GM23338 (cell line): Measurements from ENCODE around the gene KIF18A. TPM values are rescaled to one million over a fixed set of nuclear protein-coding genes. Genes with fewer than 3 reads are reported as not detected.

ENCODE experiments used
- ATAC-seq: fragments of 200-7000 bp; cut with Tn5 transposase; 3 replicates; pipeline ENCODE4 v1.9.1; 2020
- DNase-seq: peaks from one replicate; pipeline ENCODE4 v3.0.0-alpha.2; 2015; ENCODE audit warnings: low spot score
- H2AFZ ChIP-seq: fragments of 200-600 bp; sonication (generic); 2 replicates; pipeline ENCODE4 v1.8.0; 2016; ENCODE audit warnings: antibody characterized with exemption, mild to moderate bottlenecking, moderate library complexity
- H3F3A ChIP-seq: fragments of 200-600 bp; sonication (generic); replicated peaks from 2 replicates; pipeline ENCODE4 v1.8.0; 2017; ENCODE audit warnings: antibody characterized with exemption, mixed run types, low read depth
- H3K27ac ChIP-seq: fragments of 200-600 bp; sonication (generic); 2 replicates; pipeline ENCODE4 v1.6.1; 2016; ENCODE audit warnings: low read depth
- H3K27me3 ChIP-seq: fragments of 200-600 bp; sonication (generic); 2 replicates; pipeline ENCODE4 v1.8.0; 2016; ENCODE audit warnings: mild to moderate bottlenecking, mixed run types, moderate library complexity; ENCODE audit not compliant: insufficient read depth
- H3K36me3 ChIP-seq: fragments of 200-600 bp; sonication (generic); 2 replicates; pipeline ENCODE4 v1.8.0; 2016; ENCODE audit warnings: mild to moderate bottlenecking; ENCODE audit not compliant: insufficient read depth
- H3K4me1 ChIP-seq: fragments of 200-600 bp; sonication (generic); 2 replicates; pipeline ENCODE4 v1.8.0; 2016; ENCODE audit warnings: mild to moderate bottlenecking, moderate library complexity; ENCODE audit not compliant: insufficient read depth
- H3K4me2 ChIP-seq: fragments of 200-600 bp; sonication (generic); 2 replicates; pipeline ENCODE4 v1.7.1; 2017; ENCODE audit warnings: mixed run types
- H3K4me3 ChIP-seq: fragments of 200-600 bp; sonication (generic); 2 replicates; pipeline ENCODE4 v1.6.1; 2016; ENCODE audit warnings: mixed run types
- H3K79me2 ChIP-seq: fragments of 200-600 bp; sonication (generic); replicated peaks from 2 replicates; pipeline ENCODE4 v1.8.0; 2017; ENCODE audit warnings: mild to moderate bottlenecking; ENCODE audit not compliant: insufficient read depth
- H3K9me2 ChIP-seq: fragments of 200-600 bp; sonication (generic); 2 replicates; pipeline ENCODE4 v1.8.0; 2017; ENCODE audit not compliant: insufficient read depth
- H4K20me1 ChIP-seq: fragments of 200-600 bp; sonication (generic); replicated peaks from 2 replicates; pipeline ENCODE4 v1.8.0; 2017; ENCODE audit warnings: mild to moderate bottlenecking; ENCODE audit not compliant: insufficient read depth
- H3K27ac Mint-ChIP-seq: 2 replicates; pipeline ENCODE4 v1.8.0; 2020; ENCODE audit warnings: inconsistent platforms, mild to moderate bottlenecking, moderate library complexity, mixed read lengths
- H3K27me3 Mint-ChIP-seq: 3 replicates; pipeline ENCODE4 v1.8.0; 2022; ENCODE audit warnings: low read depth, mild to moderate bottlenecking, moderate library complexity, mixed read lengths, inconsistent platforms; ENCODE audit not compliant: insufficient read depth, poor library complexity
- H3K36me3 Mint-ChIP-seq: 3 replicates; pipeline ENCODE4 v1.8.0; 2021; ENCODE audit warnings: low read depth, mild to moderate bottlenecking, inconsistent platforms, moderate library complexity, mixed read lengths
- H3K4me1 Mint-ChIP-seq: 3 replicates; pipeline ENCODE4 v1.8.0; 2020; ENCODE audit warnings: mild to moderate bottlenecking, inconsistent platforms, mixed read lengths
- H3K4me3 Mint-ChIP-seq: 3 replicates; pipeline ENCODE4 v1.8.0; 2021; ENCODE audit warnings: moderate library complexity, mild to moderate bottlenecking, inconsistent platforms, mixed read lengths
- H3K9me3 Mint-ChIP-seq: 3 replicates; pipeline ENCODE4 v1.8.0; 2020; ENCODE audit warnings: moderate library complexity, mild to moderate bottlenecking, inconsistent platforms, mixed read lengths
- CREB1 ChIP-seq: fragments of 250-450 bp; sonication (Bioruptor Pico); IDR thresholded peaks from 2 replicates; pipeline ENCODE4 v1.5.0; 2020; ENCODE audit warnings: low read depth, mild to moderate bottlenecking, moderate library complexity
- CTCF ChIP-seq, 2 experiments: fragments of 200-600 bp in 1 of 2; sonication (generic) in 1 of 2; conservative IDR thresholded peaks; 2 replicates each; pipeline versions ENCODE4 v1.5.1 to v1.6.1; 2016 to 2017; ENCODE audit warnings: antibody characterized with exemption in 2 of 2, low read depth in 2 of 2, mild to moderate bottlenecking in 2 of 2, moderate library complexity in 1 of 2
- EZH2 ChIP-seq: fragments of 200-600 bp; sonication (generic); IDR thresholded peaks from one replicate; pipeline ENCODE4 v1.8.0; 2017; ENCODE audit warnings: antibody characterized with exemption, mild to moderate bottlenecking, low read depth; ENCODE audit not compliant: unreplicated experiment
- EZH2phosphoT487 ChIP-seq: fragments of 200-600 bp; sonication (generic); IDR thresholded peaks from one replicate; pipeline ENCODE4 v1.8.1; 2018; ENCODE audit warnings: antibody characterized with exemption; ENCODE audit not compliant: unreplicated experiment
- JUNB ChIP-seq: IDR thresholded peaks from one replicate; pipeline ENCODE4 v1.6.1; 2016; ENCODE audit warnings: antibody characterized with exemption; ENCODE audit not compliant: unreplicated experiment
- POLR2AphosphoS5 ChIP-seq: IDR thresholded peaks from 2 replicates; pipeline ENCODE4 v1.6.1; 2016; ENCODE audit warnings: antibody characterized with exemption, low read depth
- STAT1 ChIP-seq: IDR thresholded peaks from one replicate; pipeline ENCODE4 v1.6.1; 2016; ENCODE audit warnings: antibody characterized with exemption; ENCODE audit not compliant: unreplicated experiment
- ZNF114 ChIP-seq: fragments of 250-450 bp; sonication (Bioruptor Pico); IDR thresholded peaks from 2 replicates; pipeline ENCODE4 v1.5.0; 2020; ENCODE audit warnings: mild to moderate bottlenecking, moderate library complexity
- ZNF331 ChIP-seq: fragments of 250-450 bp; sonication (Bioruptor Pico); IDR thresholded peaks from 2 replicates; pipeline ENCODE4 v1.5.0; 2020; ENCODE audit warnings: low read depth, mild to moderate bottlenecking, moderate library complexity
- polyA plus RNA-seq: library from polyadenylated mRNA; unstranded; fragments of >200 nt; fragmentation: Nextera tagmentation; extraction: Ambion mirVana; gene quantifications from 2 replicates; pipeline ENCODE4 v1.2.1, GENCODE V29; 2016
- total RNA-seq: library from RNA; depleted of rRNA; stranded (reverse); fragments of >200 nt; shearing (Covaris generic); gene quantifications from 2 replicates; pipeline ENCODE4 v1.2.3, GENCODE V29; 2014
- TF ChIP-seq, protein P1 (sequence below): IDR thresholded peaks from one replicate; pipeline ENCODE4 v1.6.1; 2018; ENCODE audit warnings: antibody characterized with exemption; ENCODE audit not compliant: unreplicated experiment
- TF ChIP-seq, protein P2 (sequence below): fragments of 250-450 bp; sonication (Bioruptor Pico); IDR thresholded peaks from 2 replicates; pipeline ENCODE4 v1.5.0; 2020; ENCODE audit warnings: mild to moderate bottlenecking, moderate library complexity
- TF ChIP-seq, protein P3 (sequence below): IDR thresholded peaks from 2 replicates; pipeline ENCODE4 v1.6.1; 2016; ENCODE audit warnings: antibody characterized with exemption

The KIF18A gene
- total and polyA plus RNA-seq, 2 experiments from 2014 or later = 22.2 to 26.5 TPM

DNA sequence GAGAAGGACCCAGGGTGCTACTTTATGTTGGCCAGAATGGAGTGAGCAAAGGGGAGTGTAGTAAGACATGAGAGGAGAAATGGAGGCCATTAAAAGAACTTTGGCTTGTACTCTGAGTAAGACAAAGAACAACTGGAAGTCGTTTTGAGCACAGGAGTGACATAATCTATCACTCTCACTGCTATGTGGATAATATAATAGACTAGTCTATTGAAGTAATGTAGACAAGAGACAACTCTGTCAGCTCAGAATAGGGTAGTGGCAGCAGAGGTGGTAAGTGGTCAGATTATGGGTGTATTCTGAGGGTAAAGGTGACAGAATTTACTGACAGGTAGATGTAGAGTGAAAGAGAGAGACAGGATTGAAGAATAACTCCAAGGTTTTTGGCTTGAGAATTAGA lies 8.2 kb downstream of the KIF18A start (continued):
- no peak for TF ChIP-seq CTCF (conservative IDR thresholded peaks at IDR 0.05; ENCODE audit: low read depth in 2 of 2)

- no peaks in the 10 kb centered on the region for H3K27me3 ChIP-seq
- H3F3A ChIP-seq = no peaks in the 10 kb centered on the region
- H3K4me2 ChIP-seq = no peak overlapping the region
- Mint-ChIP-seq H3K27ac (no peak overlapping the region), H3K4me3 (no peak overlapping the region), H3K27me3 (no peaks in the 10 kb centered on the region), H3K9me3 (no peaks in the 10 kb centered on the region), H3K4me1 (peaks cover 5% of the 10 kb centered on the region; the same call in 1 of the 3 replicates), H3K36me3 (peaks cover 6% of the 10 kb centered on the region)
- H3K9me2 ChIP-seq = no peaks in the 10 kb centered on the region
- H3K4me1 ChIP-seq = no peaks in the 10 kb centered on the region
- H2AFZ ChIP-seq = no peak overlapping the region
- ATAC-seq (no peak), DNase-seq (no peak)
- no peaks in the 10 kb centered on the region; the same call in none of the 2 replicates for H4K20me1 ChIP-seq
- no peak overlapping the region for H3K27ac ChIP-seq
- H3K79me2 ChIP-seq = peaks cover 61% of the 10 kb centered on the region
- no peak overlapping the region for H3K4me3 ChIP-seq
- 0 out of 2 replicates have a peak, but pooled peaks cover 3% of the 10 kb centered on the region for H3K36me3 ChIP-seq
- TF ChIP-seq, protein P1, sequence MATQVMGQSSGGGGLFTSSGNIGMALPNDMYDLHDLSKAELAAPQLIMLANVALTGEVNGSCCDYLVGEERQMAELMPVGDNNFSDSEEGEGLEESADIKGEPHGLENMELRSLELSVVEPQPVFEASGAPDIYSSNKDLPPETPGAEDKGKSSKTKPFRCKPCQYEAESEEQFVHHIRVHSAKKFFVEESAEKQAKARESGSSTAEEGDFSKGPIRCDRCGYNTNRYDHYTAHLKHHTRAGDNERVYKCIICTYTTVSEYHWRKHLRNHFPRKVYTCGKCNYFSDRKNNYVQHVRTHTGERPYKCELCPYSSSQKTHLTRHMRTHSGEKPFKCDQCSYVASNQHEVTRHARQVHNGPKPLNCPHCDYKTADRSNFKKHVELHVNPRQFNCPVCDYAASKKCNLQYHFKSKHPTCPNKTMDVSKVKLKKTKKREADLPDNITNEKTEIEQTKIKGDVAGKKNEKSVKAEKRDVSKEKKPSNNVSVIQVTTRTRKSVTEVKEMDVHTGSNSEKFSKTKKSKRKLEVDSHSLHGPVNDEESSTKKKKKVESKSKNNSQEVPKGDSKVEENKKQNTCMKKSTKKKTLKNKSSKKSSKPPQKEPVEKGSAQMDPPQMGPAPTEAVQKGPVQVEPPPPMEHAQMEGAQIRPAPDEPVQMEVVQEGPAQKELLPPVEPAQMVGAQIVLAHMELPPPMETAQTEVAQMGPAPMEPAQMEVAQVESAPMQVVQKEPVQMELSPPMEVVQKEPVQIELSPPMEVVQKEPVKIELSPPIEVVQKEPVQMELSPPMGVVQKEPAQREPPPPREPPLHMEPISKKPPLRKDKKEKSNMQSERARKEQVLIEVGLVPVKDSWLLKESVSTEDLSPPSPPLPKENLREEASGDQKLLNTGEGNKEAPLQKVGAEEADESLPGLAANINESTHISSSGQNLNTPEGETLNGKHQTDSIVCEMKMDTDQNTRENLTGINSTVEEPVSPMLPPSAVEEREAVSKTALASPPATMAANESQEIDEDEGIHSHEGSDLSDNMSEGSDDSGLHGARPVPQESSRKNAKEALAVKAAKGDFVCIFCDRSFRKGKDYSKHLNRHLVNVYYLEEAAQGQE = no peak
- TF ChIP-seq EZH2 = no peak
- no peak for TF ChIP-seq EZH2phosphoT487
- no peak for TF ChIP-seq ZNF114 (CRISPR knock-in tag)
- no peak for TF ChIP-seq POLR2AphosphoS5
- TF ChIP-seq CREB1 (CRISPR knock-in tag) = no peak
- TF ChIP-seq JUNB = no peak
- TF ChIP-seq ZNF331 (CRISPR knock-in tag) = no peak
- TF ChIP-seq, protein P2, sequence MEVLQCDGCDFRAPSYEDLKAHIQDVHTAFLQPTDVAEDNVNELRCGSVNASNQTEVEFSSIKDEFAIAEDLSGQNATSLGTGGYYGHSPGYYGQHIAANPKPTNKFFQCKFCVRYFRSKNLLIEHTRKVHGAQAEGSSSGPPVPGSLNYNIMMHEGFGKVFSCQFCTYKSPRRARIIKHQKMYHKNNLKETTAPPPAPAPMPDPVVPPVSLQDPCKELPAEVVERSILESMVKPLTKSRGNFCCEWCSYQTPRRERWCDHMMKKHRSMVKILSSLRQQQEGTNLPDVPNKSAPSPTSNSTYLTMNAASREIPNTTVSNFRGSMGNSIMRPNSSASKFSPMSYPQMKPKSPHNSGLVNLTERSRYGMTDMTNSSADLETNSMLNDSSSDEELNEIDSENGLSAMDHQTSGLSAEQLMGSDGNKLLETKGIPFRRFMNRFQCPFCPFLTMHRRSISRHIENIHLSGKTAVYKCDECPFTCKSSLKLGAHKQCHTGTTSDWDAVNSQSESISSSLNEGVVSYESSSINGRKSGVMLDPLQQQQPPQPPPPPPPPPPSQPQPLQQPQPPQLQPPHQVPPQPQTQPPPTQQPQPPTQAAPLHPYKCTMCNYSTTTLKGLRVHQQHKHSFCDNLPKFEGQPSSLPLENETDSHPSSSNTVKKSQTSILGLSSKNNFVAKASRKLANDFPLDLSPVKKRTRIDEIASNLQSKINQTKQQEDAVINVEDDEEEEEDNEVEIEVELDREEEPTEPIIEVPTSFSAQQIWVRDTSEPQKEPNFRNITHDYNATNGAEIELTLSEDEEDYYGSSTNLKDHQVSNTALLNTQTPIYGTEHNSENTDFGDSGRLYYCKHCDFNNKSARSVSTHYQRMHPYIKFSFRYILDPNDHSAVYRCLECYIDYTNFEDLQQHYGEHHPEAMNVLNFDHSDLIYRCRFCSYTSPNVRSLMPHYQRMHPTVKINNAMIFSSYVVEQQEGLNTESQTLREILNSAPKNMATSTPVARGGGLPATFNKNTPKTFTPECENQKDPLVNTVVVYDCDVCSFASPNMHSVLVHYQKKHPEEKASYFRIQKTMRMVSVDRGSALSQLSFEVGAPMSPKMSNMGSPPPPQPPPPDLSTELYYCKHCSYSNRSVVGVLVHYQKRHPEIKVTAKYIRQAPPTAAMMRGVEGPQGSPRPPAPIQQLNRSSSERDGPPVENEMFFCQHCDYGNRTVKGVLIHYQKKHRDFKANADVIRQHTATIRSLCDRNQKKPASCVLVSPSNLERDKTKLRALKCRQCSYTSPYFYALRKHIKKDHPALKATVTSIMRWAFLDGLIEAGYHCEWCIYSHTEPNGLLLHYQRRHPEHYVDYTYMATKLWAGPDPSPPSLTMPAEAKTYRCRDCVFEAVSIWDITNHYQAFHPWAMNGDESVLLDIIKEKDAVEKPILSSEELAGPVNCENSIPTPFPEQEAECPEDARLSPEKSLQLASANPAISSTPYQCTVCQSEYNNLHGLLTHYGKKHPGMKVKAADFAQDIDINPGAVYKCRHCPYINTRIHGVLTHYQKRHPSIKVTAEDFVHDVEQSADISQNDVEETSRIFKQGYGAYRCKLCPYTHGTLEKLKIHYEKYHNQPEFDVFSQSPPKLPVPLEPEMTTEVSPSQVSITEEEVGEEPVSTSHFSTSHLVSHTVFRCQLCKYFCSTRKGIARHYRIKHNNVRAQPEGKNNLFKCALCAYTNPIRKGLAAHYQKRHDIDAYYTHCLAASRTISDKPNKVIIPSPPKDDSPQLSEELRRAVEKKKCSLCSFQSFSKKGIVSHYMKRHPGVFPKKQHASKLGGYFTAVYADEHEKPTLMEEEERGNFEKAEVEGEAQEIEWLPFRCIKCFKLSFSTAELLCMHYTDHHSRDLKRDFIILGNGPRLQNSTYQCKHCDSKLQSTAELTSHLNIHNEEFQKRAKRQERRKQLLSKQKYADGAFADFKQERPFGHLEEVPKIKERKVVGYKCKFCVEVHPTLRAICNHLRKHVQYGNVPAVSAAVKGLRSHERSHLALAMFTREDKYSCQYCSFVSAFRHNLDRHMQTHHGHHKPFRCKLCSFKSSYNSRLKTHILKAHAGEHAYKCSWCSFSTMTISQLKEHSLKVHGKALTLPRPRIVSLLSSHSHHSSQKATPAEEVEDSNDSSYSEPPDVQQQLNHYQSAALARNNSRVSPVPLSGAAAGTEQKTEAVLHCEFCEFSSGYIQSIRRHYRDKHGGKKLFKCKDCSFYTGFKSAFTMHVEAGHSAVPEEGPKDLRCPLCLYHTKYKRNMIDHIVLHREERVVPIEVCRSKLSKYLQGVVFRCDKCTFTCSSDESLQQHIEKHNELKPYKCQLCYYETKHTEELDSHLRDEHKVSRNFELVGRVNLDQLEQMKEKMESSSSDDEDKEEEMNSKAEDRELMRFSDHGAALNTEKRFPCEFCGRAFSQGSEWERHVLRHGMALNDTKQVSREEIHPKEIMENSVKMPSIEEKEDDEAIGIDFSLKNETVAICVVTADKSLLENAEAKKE (CRISPR knock-in tag) = no peak
- no peak for TF ChIP-seq STAT1
- TF ChIP-seq, protein P3, sequence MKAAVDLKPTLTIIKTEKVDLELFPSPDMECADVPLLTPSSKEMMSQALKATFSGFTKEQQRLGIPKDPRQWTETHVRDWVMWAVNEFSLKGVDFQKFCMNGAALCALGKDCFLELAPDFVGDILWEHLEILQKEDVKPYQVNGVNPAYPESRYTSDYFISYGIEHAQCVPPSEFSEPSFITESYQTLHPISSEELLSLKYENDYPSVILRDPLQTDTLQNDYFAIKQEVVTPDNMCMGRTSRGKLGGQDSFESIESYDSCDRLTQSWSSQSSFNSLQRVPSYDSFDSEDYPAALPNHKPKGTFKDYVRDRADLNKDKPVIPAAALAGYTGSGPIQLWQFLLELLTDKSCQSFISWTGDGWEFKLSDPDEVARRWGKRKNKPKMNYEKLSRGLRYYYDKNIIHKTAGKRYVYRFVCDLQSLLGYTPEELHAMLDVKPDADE = no peak
These were observed 9.7 kb downstream of the KIF18A start for GRCh38 chr11:28098257-28098656.
